ENCODE results near the gene FOCAD.

GRCh38 chr9:20835377-20836286, 151.6 kb downstream of the FOCAD start:
- TF ChIP-seq CTCF (conservative IDR thresholded peaks at IDR 0.05 in 1 of 2, IDR thresholded peaks at IDR 0.05 in 1 of 2; ENCODE audit: low read depth in 1 of 2, low read length in 2 of 2) (no peak), EZH2 (IDR thresholded peaks at IDR 0.05; ENCODE audit: low read length, missing control alignments) (no peak)

All from fibroblast of lung (primary cell).